Measurements from ENCODE around the gene CNTN3. TPM values are rescaled to one million over a fixed set of nuclear protein-coding genes. Genes with fewer than 3 reads are reported as not detected.

CNTN3 gene
- total and polyA plus RNA-seq, 8 donors = 0.76 to 17.1 (median 3.2) TPM

GRCh38 chr3:74590620-74591262 lies 23.7 kb downstream of the CNTN3 start:
- Histone ChIP-seq H3K27ac (no peak overlapping the region), H3K9me3 (no peaks in the 10 kb centered on the region), H3K27me3 (no peaks in the 10 kb centered on the region), H3K4me1 (no peaks in the 10 kb centered on the region), H3K4me3 (no peak overlapping the region), H3K36me3 (no peaks in the 10 kb centered on the region)
- intact Hi-C loops (cut with DNase I; ENCODE audit: low total_unique reads) = no loop called here
- TF ChIP-seq POLR2AphosphoS5 (IDR thresholded peaks at IDR 0.05) = no peak
- TF ChIP-seq, protein P1, sequence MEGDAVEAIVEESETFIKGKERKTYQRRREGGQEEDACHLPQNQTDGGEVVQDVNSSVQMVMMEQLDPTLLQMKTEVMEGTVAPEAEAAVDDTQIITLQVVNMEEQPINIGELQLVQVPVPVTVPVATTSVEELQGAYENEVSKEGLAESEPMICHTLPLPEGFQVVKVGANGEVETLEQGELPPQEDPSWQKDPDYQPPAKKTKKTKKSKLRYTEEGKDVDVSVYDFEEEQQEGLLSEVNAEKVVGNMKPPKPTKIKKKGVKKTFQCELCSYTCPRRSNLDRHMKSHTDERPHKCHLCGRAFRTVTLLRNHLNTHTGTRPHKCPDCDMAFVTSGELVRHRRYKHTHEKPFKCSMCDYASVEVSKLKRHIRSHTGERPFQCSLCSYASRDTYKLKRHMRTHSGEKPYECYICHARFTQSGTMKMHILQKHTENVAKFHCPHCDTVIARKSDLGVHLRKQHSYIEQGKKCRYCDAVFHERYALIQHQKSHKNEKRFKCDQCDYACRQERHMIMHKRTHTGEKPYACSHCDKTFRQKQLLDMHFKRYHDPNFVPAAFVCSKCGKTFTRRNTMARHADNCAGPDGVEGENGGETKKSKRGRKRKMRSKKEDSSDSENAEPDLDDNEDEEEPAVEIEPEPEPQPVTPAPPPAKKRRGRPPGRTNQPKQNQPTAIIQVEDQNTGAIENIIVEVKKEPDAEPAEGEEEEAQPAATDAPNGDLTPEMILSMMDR (IDR thresholded peaks at IDR 0.05) = no peak
- TF ChIP-seq POLR2A (IDR thresholded peaks at IDR 0.05) = no peak
- no peak for TF ChIP-seq EP300 (IDR thresholded peaks at IDR 0.05)
- no peak for DNase-seq
- WGBS, 5 donors = 75 to 81% (median 80%) methylated on average over 4 of the region's 4 CpGs

DNA sequence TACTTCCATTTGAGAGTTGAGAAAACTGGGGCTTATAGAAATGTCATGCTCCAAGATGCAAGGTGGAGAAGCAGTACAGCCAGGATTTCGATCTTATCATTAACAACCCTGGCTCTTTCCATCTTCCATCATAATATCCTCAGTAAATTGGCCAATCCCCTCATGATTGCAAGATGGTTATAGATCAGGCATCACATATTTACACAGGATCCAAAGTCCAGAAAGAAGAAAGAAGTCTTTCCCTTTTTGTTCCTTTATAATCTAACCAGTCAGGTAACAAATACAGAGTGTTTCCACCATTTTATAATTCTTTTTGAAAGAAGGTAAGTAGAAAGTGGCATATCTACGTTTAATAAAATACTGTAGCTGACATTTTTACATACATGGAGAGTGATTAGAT lies 29.7 kb downstream of the CNTN3 start:
- no peak for TF ChIP-seq POLR2AphosphoS5 (IDR thresholded peaks at IDR 0.05)
- TF ChIP-seq EP300 (IDR thresholded peaks at IDR 0.05) = no peak
- TF ChIP-seq, protein P1 (IDR thresholded peaks at IDR 0.05) = no peak
- no peak for TF ChIP-seq POLR2A (IDR thresholded peaks at IDR 0.05)
- H3K27ac ChIP-seq = no peak overlapping the region
- no peaks in the 10 kb centered on the region for H3K27me3 ChIP-seq
- no peak overlapping the region for H3K4me3 ChIP-seq
- 79 to 92% (median 83%) methylated on average over 2 of the region's 2 CpGs for WGBS, 5 donors
- no peak for DNase-seq
- no peaks in the 10 kb centered on the region for H3K9me3 ChIP-seq
- intact Hi-C loops (cut with DNase I; ENCODE audit: low total_unique reads) = no loop called here
- H3K36me3 ChIP-seq = no peaks in the 10 kb centered on the region
- no peaks in the 10 kb centered on the region for H3K4me1 ChIP-seq

DNA sequence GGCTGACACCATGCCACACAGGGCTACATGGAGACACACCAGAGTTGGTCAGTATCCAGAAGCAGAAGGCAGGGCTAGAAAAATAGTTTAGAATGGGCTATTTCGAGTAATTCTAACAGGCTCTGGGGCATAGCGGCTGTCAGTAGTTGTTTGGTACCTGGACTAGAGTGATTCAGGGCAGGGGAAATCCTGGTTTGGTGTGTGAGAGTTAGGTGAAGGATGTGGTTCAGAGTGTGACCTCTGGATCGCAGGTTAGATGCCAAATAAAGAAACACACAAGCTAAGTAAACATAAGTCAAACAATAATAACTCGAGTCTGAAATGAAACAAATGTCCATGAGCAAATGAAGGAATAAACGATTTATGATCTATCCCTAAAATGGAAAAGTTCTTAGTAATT lies 31.5 kb downstream of the CNTN3 start:
- Histone ChIP-seq H3K4me1 (no peaks in the 10 kb centered on the region), H3K36me3 (no peaks in the 10 kb centered on the region), H3K4me3 (no peak overlapping the region), H3K27me3 (no peaks in the 10 kb centered on the region), H3K27ac (no peak overlapping the region), H3K9me3 (no peaks in the 10 kb centered on the region)
- no peak for DNase-seq
- intact Hi-C loops (cut with DNase I; ENCODE audit: low total_unique reads) = no loop called here
- TF ChIP-seq, protein P1 (IDR thresholded peaks at IDR 0.05) = no peak
- TF ChIP-seq EP300 (IDR thresholded peaks at IDR 0.05) = no peak
- no peak for TF ChIP-seq POLR2A (IDR thresholded peaks at IDR 0.05)
- no peak for TF ChIP-seq POLR2AphosphoS5 (IDR thresholded peaks at IDR 0.05)
- WGBS, 5 donors = 52 to 62% (median 58%) methylated on average over 5 of the region's 5 CpGs

DNA sequence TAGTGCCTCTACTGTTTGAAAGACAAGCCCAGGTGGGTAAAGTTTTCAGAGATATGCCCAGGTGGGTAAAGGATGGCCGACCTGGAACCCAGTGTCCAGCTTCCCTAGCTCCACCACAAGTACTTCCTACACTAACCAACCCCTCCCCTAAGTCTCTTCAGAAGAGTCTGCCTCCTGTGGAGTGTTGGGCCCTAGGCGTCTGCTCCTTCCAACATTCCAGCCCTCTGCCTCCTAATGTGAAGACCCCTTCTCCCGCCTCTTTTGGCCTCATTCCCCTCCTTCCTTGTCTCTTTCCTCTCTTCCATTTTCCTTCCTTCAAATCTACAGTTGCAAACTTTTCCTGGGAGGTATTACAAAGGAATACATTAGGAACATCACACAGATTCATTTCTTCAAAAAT lies 38.6 kb downstream of the CNTN3 start:
- H3K27ac ChIP-seq = no peak overlapping the region
- H3K36me3 ChIP-seq = no peaks in the 10 kb centered on the region
- H3K4me3 ChIP-seq = no peak overlapping the region
- H3K9me3 ChIP-seq = no peaks in the 10 kb centered on the region
- DNase-seq = no peak
- no peaks in the 10 kb centered on the region for H3K27me3 ChIP-seq
- 79 to 91% (median 80%) methylated on average over 3 of the region's 3 CpGs for WGBS, 5 donors
- intact Hi-C loops (cut with DNase I; ENCODE audit: low total_unique reads) = no loop called here
- peaks cover 0 to 5% (median 0%) of the 10 kb centered on the region in 4 donors for H3K4me1 ChIP-seq
- no peak for TF ChIP-seq EP300 (IDR thresholded peaks at IDR 0.05)
- TF ChIP-seq POLR2A (IDR thresholded peaks at IDR 0.05) = no peak
- TF ChIP-seq, protein P1 (IDR thresholded peaks at IDR 0.05) = no peak
- TF ChIP-seq POLR2AphosphoS5 (IDR thresholded peaks at IDR 0.05) = no peak
